IMR-90 (cell line): Measurements from ENCODE around the gene MOCS1.

Experiments
- BHLHE40 ChIP-seq: fragments of 150-350 bp; IDR thresholded peaks from 2 replicates; pipeline ENCODE4 v1.6.1; 2016; ENCODE audit warnings: mild to moderate bottlenecking, low read depth, low read length
- CTCF ChIP-seq: conservative IDR thresholded peaks from 2 replicates; pipeline ENCODE4 v1.5.1; 2012; ENCODE audit warnings: mild to moderate bottlenecking, low read depth, low read length, improper control_type of control experiment
- FOS ChIP-seq: fragments of 150-350 bp; IDR thresholded peaks from 2 replicates; pipeline ENCODE4 v1.6.1; 2016; ENCODE audit warnings: low read depth, low read length
- POLR2A ChIP-seq: IDR thresholded peaks from 2 replicates; pipeline ENCODE4 v1.6.1; 2012; ENCODE audit warnings: mild to moderate bottlenecking, low read depth, low read length
- RAD21 ChIP-seq: IDR thresholded peaks from 2 replicates; pipeline ENCODE4 v1.6.1; 2012; ENCODE audit warnings: low read length, improper control_type of control experiment

- no peak for TF ChIP-seq POLR2A
- TF ChIP-seq FOS: no peak
- no peak for TF ChIP-seq CTCF
- no peak for TF ChIP-seq BHLHE40
- no peak for TF ChIP-seq RAD21
Observed at GRCh38 chr6:39951716-39952115, 17.5 kb upstream of the MOCS1 start.
